GM21367 (cell line): ENCODE measurements around the gene POTED.
"Not testable (repeated sequence)": the region's sequence is repeated elsewhere in the genome, so short reads cannot be mapped to it uniquely, and the experiment has no call there.

ENCODE experiments used
- ATAC-seq: cut with Tn5 transposase; IDR thresholded peaks from one replicate; pipeline ENCODE4 v1.9.1; 2021; ENCODE audit not compliant: unreplicated experiment

The POTED gene

GRCh38 chr21:13609477-13609876, at the start of gene POTED:
Gene POTED (plus strand): TSS chr21:13609777. CDS start chr21:13610229, 452 bp downstream.
- not testable (repeated sequence) for ATAC-seq

GRCh38 chr21:13650101-13650500, 40.5 kb downstream of the POTED start:
- ATAC-seq: not testable (repeated sequence)

- ATAC-seq: not testable (repeated sequence)
Observed at GRCh38 chr21:13651746-13652145, 42.2 kb downstream of the POTED start.
